Measurements from ENCODE around the gene ITPR3.

Gene ITPR3

DNA sequence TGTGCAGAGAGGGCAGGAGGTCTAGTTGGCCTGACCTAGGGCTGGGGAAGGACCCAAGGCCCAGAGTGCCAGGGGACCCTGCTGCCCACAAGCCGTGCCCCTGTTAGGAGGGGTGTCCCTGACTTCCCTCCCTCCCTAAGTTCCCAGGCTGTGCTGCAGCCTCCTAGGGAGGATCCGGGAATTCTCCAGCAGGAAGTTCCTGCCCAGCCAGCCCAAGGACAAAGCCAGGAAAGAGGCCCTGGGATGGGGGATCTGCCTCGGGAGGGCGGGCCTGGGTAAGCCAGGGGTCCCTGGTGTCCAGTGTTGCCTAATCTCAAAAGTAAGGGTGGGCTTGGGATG, 31.8 kb upstream of the ITPR3 start:
- ChIA-PET POLR2A (no interaction called here), CTCF (interaction anchor here (0.8 to 1.1 kb wide), 3 partner anchors 33 to 111 kb away, joined by 4 to 8 read pairs (median 5); no protein-coding TSS in a partner anchor)
- no peak for DNase-seq (ENCODE audit: extremely low spot score)
- TF ChIP-seq FOXK2 (IDR thresholded peaks at IDR 0.05) (no peak), ARNT (IDR thresholded peaks at IDR 0.05) (no peak), NFRKB (IDR thresholded peaks at IDR 0.05) (no peak), FOXM1 (IDR thresholded peaks at IDR 0.05; ENCODE audit: borderline replicate concordance) (no peak), L3MBTL2 (conservative IDR thresholded peaks at IDR 0.05) (no peak), ZNF384 (IDR thresholded peaks at IDR 0.05) (no peak), TARDBP (IDR thresholded peaks at IDR 0.05) (no peak), ELF4 (IDR thresholded peaks at IDR 0.05) (no peak)

DNA sequence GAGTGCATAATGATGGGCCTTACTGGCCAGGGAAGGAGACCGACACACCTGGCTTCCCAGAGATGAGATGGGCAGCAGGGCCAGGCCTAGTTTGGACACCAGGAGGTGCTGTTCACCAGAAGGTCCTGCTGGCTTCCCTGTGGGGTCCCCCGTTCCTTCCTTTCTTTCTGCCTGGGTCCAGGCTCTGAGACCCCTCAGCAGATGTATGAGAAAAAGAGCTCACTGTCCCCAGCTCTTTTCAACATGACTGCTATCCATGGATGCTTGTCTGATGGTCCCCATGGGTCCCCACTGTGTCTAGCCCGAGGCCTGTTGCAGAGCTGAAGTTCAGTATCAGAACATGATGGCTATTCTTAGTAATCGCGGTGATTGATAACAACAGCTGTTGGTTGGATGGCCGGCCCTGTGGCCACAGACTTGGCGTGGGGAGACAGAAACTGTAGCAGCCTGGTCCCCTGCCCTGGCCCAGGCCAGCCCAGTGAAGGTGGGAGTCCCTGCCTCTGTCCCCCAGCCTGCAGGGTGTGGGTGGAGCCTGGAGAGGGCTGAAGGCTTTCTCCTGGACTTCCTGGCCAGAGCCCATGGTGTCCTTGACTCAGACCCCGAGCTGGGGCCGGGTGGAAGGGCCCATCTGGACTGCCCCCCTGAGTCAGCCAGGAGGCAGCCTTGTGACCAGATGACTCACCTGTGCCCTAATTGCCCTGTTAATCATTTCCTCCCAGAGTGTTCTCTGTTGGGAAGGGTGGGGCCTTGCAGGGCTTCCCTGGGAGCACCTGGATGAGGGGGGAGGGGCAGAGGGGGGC, 31.2 kb upstream of the ITPR3 start:
- POLR2A ChIA-PET, result no interaction called here
- peak; percentile 65 for DNase-seq (ENCODE audit: extremely low spot score)
- TF ChIP-seq HDGF (IDR thresholded peaks at IDR 0.05; ENCODE audit: borderline replicate concordance), result no peak
- TF ChIP-seq CTBP1 (IDR thresholded peaks at IDR 0.05; ENCODE audit: borderline replicate concordance), result no peak
- no peak for TF ChIP-seq FOXK2 (IDR thresholded peaks at IDR 0.05)
- TF ChIP-seq LEF1 (IDR thresholded peaks at IDR 0.05; ENCODE audit: borderline replicate concordance), result no peak
- no peak for TF ChIP-seq ARNT (IDR thresholded peaks at IDR 0.05)
- TF ChIP-seq BHLHE40 (IDR thresholded peaks at IDR 0.05; ENCODE audit: borderline replicate concordance), result no peak
- no peak for TF ChIP-seq SUZ12 (IDR thresholded peaks at IDR 0.05)
- no peak for TF ChIP-seq L3MBTL2 (conservative IDR thresholded peaks at IDR 0.05)
- no peak for TF ChIP-seq NFRKB (IDR thresholded peaks at IDR 0.05)
- no peak for TF ChIP-seq TARDBP (IDR thresholded peaks at IDR 0.05)
- no peak for TF ChIP-seq FOXM1 (IDR thresholded peaks at IDR 0.05; ENCODE audit: borderline replicate concordance)
- TF ChIP-seq FOXA1 (IDR thresholded peaks at IDR 0.05), result no peak
- TF ChIP-seq ZNF384 (IDR thresholded peaks at IDR 0.05), result no peak
- no peak for TF ChIP-seq ELF4 (IDR thresholded peaks at IDR 0.05)
- TF ChIP-seq SP1 (IDR thresholded peaks at IDR 0.05), result no peak
- CTCF ChIA-PET, result interaction anchor here (0.7 to 1.1 kb wide), 6 partner anchors 18 to 136 kb away, joined by 3 to 8 read pairs (median 5); no protein-coding TSS in a partner anchor

DNA sequence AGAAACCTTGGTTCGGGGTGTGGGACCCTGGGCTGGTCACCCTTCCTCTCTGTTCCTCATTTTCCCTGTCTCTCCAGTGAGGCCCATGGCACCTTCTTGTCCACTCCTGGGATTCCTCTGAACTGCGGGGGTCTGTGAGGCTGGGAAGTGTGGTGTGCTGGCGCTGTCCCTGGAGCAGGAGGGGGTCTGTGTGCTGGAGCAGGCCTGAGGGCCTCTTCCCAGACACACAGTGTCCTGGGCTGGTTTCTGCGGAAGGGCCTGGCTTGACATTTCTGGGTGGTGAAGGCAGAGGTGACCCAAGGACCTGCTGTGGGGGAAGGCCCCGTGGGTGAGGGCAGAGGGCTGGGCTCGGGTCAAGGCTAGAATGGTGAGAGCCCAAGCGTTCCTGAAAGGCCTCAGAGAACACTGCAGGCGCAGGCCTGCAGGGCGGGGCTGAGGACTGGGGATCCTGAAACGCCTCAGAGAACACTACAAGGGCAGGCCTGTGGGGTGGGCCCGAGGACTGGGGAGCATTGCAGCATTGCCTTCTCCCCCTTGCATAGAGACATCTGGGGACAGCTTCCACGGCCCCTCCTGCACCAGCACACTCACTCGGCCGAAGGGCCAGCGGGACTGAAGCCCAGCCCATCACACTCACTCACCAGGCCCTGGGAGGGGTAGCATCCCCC, 30.5 kb upstream of the ITPR3 start:
- TF ChIP-seq FOXA1 (IDR thresholded peaks at IDR 0.05) (no peak), CTBP1 (IDR thresholded peaks at IDR 0.05; ENCODE audit: borderline replicate concordance) (no peak), FOXK2 (IDR thresholded peaks at IDR 0.05) (no peak), SP1 (IDR thresholded peaks at IDR 0.05) (no peak), L3MBTL2 (conservative IDR thresholded peaks at IDR 0.05) (no peak), HDGF (IDR thresholded peaks at IDR 0.05; ENCODE audit: borderline replicate concordance) (no peak), SUZ12 (IDR thresholded peaks at IDR 0.05) (no peak), NFRKB (IDR thresholded peaks at IDR 0.05) (no peak), LEF1 (IDR thresholded peaks at IDR 0.05; ENCODE audit: borderline replicate concordance) (no peak), ZNF384 (IDR thresholded peaks at IDR 0.05) (no peak), ELF4 (IDR thresholded peaks at IDR 0.05) (no peak), ARNT (IDR thresholded peaks at IDR 0.05) (no peak)
- TF ChIP-seq, protein P1, sequence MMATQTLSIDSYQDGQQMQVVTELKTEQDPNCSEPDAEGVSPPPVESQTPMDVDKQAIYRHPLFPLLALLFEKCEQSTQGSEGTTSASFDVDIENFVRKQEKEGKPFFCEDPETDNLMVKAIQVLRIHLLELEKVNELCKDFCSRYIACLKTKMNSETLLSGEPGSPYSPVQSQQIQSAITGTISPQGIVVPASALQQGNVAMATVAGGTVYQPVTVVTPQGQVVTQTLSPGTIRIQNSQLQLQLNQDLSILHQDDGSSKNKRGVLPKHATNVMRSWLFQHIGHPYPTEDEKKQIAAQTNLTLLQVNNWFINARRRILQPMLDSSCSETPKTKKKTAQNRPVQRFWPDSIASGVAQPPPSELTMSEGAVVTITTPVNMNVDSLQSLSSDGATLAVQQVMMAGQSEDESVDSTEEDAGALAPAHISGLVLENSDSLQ (IDR thresholded peaks at IDR 0.05), result no peak
- DNase-seq (ENCODE audit: extremely low spot score), result no peak
- CTCF ChIA-PET, result interaction anchor here (0.7 to 1.1 kb wide), 4 partner anchors 17 to 135 kb away, joined by 3 to 8 read pairs (median 5); no protein-coding TSS in a partner anchor
- POLR2A ChIA-PET, result no interaction called here

DNA sequence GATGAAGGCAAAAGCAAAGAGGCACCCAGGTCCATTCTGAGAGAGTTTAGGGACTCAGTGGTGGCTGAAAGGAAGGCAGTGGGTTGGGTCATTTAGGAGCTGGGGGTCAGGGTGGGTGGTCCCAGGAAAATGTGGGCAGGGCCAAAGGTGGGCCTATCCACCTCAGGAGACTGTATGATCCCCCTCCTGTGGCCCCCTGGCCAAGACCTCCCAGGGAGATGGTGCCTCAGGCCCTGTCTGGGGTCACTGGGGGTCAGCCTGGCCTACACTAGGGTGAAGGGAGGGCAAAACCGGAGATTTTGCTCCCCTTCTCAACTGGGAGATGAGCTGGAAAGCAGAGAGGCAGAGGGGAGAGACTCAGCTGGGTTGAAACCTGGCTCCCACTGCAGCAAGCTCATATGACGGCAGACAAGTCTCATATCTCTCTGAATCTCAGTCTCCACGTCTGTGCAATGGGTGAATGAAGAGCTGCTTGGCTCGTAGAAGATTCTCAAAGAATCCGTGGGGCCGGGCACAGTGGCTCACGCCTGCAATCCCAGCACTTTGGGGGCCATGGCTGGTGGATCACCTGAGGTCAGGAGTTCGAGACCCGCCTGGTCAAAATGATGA, 29.6 kb upstream of the ITPR3 start:
- POLR2A ChIA-PET, result interaction anchor here (1.1 kb wide), 1 partner anchor 120 kb away, joined by 3 read pairs; the partner anchor contains the start of gene UQCC2
- CTCF ChIA-PET, result no interaction called here
- TF ChIP-seq HDGF (IDR thresholded peaks at IDR 0.05; ENCODE audit: borderline replicate concordance) (no peak), NFRKB (IDR thresholded peaks at IDR 0.05) (no peak), ZNF384 (IDR thresholded peaks at IDR 0.05) (no peak), FOXA1 (IDR thresholded peaks at IDR 0.05) (no peak), TARDBP (IDR thresholded peaks at IDR 0.05) (no peak), FOXK2 (IDR thresholded peaks at IDR 0.05) (no peak), FOXM1 (IDR thresholded peaks at IDR 0.05; ENCODE audit: borderline replicate concordance) (no peak), SUZ12 (IDR thresholded peaks at IDR 0.05) (no peak), CTBP1 (IDR thresholded peaks at IDR 0.05; ENCODE audit: borderline replicate concordance) (no peak)
- DNase-seq (ENCODE audit: extremely low spot score), result no peak

DNA sequence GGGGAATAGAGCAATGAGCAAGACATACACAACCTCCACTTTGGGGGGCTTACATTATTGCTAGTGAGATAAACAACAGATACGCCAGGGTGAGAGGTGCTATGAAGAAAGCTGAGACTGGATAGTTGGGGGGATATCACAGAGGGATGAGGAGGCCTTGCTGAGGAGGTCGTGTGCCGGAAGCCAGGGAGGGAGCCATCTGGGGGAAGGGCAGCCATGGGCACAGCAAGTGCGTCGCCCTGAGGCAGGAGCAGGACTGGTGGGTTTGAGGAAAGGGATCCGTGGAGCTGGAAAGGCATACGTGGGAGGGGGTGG, 28.9 kb upstream of the ITPR3 start:
- ChIA-PET CTCF (interaction anchor here (0.6 kb wide), 1 partner anchor 354 kb away, joined by 3 read pairs; no protein-coding TSS in a partner anchor), POLR2A (interaction anchor here (1.1 kb wide), 1 partner anchor 119 kb away, joined by 3 read pairs; the partner anchor contains the start of gene UQCC2)
- no peak for DNase-seq (ENCODE audit: extremely low spot score)
- TF ChIP-seq L3MBTL2 (conservative IDR thresholded peaks at IDR 0.05) (no peak), ARNT (IDR thresholded peaks at IDR 0.05) (no peak), FOXM1 (IDR thresholded peaks at IDR 0.05; ENCODE audit: borderline replicate concordance) (no peak), SP1 (IDR thresholded peaks at IDR 0.05) (no peak), FOXK2 (IDR thresholded peaks at IDR 0.05) (no peak), SUZ12 (IDR thresholded peaks at IDR 0.05) (no peak), LEF1 (IDR thresholded peaks at IDR 0.05; ENCODE audit: borderline replicate concordance) (no peak), CTBP1 (IDR thresholded peaks at IDR 0.05; ENCODE audit: borderline replicate concordance) (no peak), ELF4 (IDR thresholded peaks at IDR 0.05) (no peak), FOXA1 (IDR thresholded peaks at IDR 0.05) (no peak), HDGF (IDR thresholded peaks at IDR 0.05; ENCODE audit: borderline replicate concordance) (no peak), TARDBP (IDR thresholded peaks at IDR 0.05) (no peak), ZNF384 (IDR thresholded peaks at IDR 0.05) (no peak), NFRKB (IDR thresholded peaks at IDR 0.05) (no peak), BHLHE40 (IDR thresholded peaks at IDR 0.05; ENCODE audit: borderline replicate concordance) (no peak)

Data from HEK293T (cell line).